ENCODE measurements around the gene CD2AP.
"Not testable (repeated sequence)": the region's sequence is repeated elsewhere in the genome, so short reads cannot be mapped to it uniquely, and the experiment has no call there.

CD2AP gene, protein sequence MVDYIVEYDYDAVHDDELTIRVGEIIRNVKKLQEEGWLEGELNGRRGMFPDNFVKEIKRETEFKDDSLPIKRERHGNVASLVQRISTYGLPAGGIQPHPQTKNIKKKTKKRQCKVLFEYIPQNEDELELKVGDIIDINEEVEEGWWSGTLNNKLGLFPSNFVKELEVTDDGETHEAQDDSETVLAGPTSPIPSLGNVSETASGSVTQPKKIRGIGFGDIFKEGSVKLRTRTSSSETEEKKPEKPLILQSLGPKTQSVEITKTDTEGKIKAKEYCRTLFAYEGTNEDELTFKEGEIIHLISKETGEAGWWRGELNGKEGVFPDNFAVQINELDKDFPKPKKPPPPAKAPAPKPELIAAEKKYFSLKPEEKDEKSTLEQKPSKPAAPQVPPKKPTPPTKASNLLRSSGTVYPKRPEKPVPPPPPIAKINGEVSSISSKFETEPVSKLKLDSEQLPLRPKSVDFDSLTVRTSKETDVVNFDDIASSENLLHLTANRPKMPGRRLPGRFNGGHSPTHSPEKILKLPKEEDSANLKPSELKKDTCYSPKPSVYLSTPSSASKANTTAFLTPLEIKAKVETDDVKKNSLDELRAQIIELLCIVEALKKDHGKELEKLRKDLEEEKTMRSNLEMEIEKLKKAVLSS

DNA sequence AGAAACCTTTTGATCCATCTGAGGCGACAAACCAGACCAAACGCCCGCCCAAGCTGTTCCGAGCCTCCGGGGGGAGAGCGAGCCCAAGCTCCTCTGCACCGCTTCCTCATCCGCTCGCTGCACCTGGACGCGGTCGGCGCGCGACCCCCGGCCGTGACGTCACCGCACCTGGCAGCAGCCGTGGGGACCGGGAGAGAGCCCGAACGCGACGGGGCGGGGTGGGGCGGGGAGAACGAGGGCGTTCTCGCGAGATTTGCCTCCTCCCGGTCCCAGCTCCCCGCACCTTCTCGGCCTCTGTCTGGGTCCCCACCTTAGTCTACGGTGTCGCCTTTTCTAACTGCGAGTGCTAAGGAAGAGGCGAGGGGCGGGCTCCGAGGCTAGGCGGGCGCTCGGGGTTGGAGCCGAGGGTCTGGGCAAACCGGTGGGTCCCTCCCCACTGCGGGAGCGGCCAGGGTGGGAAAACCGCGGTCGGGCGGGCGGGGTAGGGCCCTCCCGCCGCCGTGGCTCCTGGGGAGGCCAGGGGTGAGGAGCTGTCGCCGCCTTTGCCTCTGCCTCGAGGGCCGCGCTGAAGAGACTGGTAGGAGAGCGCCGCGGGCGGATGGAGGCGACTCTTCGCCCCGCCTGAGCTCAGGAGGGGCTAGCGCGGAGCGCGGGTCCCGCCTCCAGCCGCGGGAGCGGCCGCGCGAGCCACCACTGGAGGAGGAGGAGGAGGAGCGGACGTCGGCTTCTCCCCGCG is at the start of gene CD2AP:
TSS of gene CD2AP (plus strand) at position 293 of the 736 bp plus-strand sequence. CDS start 456 bp downstream, outside the sequence.
- peak; percentile 93 for DNase-seq

DNA sequence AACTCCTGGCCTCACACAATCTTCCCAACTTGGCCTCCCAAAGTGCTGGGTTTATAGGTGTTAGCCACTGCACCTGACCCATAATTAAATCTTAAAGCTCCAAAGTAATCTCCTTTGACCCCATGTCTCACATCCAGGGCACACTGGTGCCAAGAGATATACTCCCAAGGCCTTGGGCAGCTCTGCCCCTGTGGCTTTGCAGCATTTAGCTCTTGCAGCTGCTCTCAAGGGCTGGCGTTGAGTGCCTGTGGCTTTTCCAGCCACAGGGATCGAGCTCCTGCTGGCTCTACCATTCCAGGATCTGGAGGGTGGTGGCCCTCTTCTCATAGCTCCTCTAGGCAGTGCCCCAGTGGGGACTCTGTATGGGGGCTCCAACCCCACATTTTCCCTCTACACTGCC is 49.3 kb upstream of the CD2AP start:
- DNase-seq = no peak

DNA sequence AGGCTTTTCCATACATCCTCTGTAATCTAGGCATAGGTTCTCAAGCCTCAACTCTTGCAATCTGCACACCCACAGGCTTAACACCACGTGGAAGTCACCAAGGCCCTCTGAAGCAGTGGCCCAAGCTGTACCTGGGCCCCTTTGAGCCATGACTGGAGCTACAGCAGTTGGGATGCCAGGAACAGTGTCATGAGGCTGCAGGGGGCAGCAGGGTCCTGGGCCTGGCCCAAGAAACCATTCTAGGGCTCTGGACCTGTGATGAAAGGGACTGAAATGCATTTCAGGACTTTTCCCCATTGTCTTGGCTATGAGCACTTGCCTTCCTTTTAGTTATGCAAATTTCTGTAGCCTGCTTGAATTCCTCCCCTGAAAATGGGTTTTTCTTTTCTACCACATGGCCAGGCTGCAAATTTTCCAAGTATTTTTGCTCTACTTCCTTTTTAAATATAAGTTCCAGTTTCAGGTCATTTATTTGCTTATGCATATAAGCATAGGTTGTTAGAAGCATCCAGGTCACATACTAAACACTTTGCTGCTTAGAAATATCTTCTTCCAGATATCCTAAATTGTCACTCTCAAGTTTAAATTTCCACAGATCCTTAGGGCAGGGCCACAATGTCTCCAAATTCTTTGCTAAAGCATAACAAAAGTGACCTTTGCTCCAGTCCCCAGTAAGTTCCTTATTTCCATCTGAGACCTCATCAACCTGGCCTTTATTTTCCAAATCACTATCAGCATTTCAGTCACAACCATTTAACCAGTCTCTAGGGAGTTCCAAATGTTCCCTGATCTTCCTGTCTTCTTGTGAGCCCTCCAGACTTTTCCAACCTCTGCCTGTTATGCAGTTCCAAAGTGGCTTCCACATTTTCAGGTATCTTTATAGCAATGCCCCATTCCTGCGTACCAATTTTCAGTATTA is 48.6 kb upstream of the CD2AP start:
- no peak for DNase-seq

DNA sequence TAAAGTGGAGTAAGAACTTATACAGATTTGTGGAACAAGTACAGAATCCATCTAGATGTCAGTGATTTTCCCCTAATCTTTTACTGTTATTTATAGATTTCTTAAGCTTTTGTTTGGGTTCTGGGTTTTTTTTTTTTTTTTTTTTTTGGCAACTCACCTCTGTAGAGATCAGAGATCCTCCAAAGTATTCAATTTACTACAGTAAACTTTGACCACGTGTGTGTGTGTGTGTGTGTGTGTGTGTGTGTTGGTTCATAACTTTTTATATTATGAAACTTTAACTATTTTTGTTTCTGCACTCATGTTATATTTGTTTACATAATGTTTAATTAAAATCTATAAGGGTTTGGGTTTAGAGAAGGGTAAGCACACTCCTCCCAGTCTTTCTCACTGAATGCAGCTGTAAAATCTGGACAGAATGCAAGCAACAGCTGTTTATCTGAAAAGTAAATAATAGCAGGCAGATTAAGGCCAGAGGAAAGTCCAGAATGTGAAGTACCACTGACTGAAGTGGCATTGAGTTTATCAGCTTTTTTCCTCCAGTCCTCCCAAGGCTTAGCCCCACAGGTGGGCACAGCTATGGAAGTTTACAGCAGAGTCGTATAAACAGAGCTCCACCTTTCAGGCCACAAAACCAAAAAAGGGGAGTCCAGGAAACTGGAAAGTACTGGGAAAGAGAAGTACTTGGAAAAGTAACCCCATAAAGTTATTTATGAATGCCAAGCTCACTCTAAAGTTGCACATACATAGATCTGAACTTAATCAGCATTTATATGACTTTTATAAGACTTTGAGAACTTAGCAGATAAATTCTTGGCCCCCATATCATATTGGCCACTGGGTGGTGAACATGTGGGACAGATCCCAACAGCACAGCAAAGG is 43.0 kb upstream of the CD2AP start:
- no peak for DNase-seq

DNA sequence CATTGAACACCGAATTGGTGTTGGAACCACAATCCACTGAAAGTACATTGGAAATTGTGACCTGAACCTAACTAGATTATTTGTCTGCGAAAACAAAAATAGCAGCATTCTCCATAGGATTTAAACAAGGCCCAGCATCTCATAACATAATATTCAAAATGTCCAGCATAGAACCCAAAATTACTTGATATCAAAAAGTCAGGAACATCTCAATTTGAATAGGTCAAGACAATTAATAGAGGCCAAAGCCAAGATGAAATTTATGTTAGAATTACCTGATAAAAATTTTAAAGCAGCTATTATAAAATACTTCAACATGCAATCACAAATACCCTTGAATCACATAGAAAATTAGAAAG is 42.4 kb upstream of the CD2AP start:
- no peak for DNase-seq

DNA sequence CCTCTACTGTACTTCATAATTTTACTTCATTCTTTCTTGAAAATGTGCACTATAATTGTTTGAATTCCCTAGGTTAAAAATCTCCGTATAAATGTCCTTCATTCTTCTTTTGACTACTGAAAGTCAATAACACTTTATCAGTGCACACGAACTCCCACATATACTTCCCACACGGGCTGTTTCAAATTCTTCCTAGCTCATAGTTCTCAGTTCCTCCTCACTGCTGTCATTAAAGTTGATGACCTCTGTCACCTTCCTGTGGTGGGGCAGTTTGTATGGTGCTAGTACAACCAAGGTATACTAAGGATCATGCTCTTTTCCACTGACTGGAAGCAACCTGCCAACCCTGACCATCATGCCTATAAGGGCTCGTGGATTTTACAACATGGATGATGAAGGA is 40.0 kb upstream of the CD2AP start:
- DNase-seq = no peak

DNA sequence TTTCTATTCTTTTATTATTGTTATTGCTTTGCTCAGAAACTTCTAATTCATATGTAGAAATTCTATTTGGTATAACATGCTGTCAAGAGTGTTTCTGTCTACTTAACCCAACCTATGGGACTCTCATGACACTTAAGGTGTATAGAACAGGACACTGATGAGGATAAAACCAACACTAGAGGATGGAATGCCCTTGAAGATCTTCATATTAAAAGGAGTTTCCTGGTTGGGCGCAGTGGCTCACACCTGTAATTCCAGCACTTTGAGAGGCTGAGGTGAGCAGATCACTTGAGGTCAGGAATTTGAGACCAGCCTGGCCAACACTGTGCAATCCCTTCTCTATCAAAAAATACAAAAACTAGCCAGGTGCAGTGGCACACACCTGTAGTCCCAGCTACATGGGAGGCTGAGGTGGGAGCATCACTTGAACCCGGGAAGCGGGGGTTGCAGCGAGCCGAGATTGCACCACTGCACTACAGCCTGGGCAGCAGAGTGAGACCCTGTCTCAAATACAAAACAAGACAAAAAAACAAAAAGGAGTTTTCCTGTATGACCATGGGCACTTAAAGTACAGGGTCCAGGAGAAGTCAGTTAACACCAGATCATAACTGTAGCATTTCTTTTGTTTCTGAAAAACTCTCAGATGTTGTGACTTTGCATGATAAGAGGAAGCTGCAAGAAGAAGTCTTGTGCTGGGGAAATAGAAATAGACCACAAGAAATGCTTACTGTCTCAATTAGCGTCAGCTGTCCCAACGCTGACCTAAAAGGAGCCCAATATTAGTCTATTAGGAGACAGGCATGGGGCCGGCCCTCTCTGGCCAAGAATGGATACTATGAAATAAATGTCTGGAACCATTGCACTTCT is 38.9 kb upstream of the CD2AP start:
- no peak for DNase-seq

DNA sequence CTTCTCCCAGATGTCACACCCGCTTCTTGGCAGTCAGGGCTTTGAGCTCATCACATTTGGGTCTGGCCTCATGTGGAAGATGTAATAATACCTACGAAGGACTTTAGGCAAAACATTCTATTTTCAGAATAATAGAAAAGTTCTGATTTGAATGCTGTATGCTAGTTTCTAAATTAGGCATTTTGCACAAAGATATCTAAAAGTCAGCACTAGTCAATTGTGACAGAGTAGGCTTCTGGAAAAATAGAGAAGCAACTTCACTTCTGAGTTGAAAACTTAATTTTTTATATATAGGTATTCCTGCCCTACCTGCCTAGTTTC is 38.3 kb upstream of the CD2AP start:
- DNase-seq = no peak

DNA sequence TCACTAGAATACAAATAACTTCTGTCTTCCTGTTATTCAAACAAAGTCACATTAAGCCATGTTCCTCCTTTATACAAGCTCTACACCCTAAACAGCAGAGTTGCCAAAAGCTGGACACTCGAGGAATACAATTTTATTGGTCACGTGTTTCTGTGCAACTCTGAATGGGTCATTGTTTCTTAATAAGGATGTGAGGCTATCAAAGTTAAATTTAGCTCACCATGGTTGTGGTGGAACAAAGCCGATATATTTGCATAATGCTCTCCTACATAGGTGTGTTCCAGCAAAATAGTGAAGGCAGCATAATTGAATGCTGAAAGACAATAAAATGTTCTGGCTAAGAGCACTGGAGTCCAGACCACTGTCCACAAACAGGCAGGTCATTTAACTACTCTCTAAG is 36.9 kb upstream of the CD2AP start:
- DNase-seq = no peak

DNA sequence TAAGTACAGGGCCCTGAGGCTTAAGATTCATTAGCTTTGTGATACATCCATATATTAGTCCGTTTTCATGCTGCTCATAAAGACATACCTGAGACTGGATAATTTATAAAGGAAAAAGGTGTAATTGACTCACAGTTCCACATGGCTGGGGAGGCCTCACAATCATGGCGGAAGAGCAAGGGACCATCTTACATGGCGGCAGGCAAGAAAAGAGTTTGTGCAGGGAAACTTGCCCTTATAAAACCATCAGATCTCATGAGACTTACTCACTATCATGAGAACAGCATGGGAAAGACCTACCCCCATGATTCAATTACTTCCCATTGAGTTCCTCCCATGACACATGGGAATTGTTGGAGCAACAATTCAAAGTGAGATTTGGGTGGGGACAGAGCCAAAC is 32.6 kb upstream of the CD2AP start:
- DNase-seq = not testable (repeated sequence)

DNA sequence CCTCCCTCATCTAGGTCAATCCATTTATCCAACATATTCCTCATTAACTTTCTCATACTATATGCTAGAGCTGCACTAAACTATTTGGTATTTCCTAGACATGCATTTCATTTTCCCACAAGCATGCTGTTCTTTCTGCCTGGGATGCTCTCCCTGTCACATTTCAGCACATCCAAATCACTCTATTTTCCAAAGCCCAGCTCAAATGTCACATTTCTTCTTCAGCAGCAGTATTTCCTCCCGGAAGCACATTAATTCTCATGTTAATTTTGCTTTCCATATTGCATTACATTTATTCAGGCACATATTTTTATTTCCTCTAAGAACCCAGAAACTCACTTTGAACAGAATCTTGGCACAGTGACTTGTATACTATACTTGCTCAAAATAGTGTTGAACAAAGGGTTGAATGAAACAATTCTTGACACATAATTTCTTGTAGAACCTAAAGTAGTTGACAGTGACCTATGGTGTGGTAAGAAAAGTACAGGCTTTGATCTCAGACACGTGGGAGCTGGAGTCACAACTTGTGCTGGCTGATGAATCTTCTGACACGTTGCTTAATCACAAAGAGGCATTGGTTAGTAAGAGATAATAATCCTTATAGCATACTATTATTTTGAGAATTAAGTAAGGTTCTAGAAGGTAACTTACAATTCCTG is 30.8 kb upstream of the CD2AP start:
- DNase-seq = no peak

DNA sequence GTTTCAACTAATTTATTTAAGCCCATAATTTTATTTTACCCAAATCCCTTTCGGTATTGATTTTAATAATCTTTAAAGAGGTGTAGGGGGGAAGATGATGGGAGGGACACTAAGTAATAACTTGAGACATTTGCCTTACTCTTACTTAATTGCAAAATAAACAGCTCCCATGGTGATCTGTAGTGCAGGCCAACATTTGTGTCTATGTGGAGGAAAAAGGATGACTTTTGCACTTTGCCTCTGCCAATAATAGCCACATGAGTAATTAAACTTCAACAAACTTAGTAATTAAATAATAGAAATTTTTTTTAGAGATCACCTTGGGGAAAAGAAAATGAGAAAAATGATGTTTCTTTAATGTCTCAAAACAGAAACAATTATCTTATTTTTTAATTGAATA is 29.9 kb upstream of the CD2AP start:
- no peak for DNase-seq

DNA sequence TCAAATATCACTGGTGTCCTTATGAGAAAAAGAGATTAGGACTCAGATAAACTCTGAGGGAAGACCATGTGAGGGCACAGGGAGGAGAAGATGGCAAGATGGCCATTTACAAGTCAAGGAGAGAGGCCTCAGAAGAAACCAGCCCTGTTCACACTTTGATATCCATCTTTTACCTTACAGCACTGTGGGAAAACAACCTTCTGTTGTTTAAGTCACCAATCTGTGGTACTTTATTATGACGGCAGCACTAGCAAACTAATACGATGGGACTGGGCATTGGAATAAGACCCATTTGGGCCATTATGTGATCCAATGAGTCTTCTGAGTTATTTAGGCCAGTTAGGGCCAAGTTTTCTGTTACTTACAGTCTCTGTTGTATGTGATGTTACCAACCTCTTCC is 26.4 kb upstream of the CD2AP start:
- no peak for DNase-seq

DNA sequence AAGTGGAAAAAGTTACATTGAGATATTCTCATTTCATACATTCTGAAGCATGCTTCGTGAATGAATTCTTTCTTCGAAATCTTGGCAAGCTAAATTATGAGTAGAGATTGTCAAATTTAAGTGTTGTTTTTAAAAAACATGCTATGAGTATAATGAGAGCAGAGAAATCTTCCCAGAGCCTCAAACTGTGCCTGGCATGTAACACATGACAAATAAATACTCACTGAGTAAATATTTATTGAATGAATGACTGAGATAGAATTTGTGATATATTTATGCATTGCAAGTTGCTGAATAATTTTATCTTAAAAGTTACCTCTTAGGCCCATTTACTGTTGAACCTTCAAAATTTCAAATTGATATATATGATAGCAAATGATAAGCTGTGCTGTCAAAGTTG is 24.7 kb upstream of the CD2AP start:
- no peak for DNase-seq

DNA sequence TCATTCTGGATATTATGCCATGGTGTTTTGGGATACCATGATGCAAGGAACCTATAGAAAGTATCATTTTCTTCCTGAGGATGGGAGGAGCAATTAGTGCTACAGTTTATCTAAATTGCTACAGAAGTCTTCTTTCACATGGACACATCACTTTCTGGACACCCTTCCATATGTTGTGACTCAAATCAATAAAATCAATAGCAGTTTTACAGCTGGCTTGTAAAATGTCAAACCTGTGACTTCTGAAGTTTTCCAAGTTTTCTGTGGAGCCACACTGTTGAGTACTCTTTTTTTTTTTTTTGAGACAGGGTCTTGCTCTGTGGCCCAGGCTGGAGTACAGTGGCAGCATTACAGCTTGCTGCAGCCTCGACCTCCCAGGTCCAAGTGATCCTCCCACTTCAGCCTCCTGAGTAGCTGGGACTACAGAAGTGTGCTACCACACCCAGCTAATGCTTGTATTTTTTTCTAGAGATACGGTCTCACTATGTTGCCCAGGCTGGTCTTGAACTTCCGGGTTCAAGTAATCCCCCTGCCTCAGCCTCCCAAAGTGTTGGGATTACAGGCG is 24.1 kb upstream of the CD2AP start:
- no peak for DNase-seq

DNA sequence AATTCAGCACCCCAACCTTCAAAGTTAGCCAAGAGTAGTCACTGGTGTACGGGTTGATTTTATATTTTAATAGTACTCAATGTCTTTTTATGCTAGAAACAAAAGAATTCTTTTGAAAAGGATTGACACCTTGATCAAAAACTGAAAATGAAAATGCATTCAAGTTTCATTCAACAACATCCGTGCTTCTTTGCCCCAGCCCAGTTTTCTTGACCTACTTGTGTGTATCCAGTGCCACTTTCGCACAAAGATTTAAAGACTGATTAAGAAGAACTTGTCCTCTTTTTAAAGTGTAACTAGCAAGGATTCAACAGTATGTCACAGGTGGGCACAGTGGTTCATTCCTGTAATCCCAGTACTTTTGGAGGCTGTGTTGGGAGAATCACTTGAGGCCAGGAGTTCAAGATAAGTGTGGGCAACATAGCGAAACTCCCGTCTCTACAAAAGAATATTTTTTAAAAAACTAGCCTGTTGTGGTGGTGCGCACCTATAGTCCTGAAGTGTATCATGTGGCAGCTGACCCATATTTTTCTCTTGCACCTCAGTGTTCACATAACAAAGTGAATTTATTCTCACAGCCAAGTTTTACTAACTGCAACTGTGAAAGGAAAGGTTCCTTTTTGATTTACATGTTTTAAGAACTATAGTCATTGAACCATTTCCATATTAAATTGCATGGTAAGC is 22.7 kb upstream of the CD2AP start:
- no peak for DNase-seq

DNA sequence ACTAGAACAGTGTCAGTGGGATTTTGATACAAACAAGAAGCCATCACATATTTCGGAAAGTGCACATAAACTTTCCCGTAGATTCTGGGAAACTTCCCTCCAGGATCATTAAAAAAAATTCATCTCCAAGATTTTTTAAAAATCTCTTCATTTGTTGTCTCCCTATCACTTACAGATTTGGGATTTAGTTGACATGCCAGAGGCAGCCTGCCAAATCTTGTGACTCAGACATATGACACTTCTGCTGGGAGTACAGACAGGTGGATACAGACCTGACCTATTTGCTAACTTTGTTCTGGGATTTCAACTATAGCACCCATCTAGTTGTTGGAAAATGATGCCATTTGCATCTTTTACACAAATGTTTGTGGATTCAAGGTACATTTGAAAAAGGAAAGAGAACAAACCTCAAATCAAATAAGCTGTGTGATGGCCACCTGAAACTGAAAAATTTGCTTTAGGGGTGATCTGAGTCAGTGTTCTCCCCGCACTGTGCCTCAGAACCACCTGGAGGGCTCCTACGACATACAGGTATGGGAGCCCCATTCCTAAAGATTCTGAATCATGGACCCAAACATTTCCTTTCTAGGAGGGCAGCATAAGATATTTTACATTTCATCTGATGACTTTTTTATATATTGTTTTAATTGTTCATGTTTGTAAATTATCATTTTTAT is 21.9 kb upstream of the CD2AP start:
- DNase-seq = no peak

DNA sequence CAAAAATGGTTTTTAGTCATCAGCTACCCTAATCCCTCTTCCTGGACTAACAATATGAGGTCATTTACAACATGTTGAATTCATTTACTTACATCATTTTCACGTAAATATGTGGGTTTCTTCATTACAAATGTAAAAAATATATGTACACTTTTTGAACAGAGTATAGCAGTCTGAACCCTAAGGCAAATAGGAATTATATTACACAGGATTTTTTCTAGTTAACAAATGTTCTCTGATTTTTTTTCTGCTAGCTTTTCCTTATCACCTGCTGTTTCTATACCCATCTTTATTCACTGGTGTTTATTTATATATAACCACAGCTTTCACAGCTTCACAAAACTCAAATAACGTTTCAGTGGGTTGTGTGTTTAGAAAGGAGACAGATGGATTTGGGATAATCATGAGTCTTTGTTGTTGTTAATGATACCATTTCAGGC is 21.0 kb upstream of the CD2AP start:
- no peak for DNase-seq

DNA sequence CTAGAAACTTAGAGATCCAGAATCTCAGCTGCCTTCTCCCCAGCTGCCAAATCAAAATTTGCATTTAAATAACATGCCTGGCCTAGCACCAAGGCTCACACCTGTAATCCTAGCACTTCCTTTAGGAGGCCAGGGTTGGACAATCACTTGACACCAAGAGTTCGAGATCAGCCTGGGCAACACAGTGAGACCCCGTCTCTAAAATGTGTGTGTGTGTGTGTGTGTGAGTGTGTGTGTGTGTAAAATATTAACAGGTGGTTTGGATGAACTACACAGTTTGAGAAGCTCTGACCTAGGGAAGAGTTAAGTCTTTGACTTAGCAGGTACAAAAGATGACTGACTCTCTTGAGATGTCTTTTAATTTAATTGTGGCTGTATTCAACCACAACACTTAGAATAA is 20.2 kb upstream of the CD2AP start:
- no peak for DNase-seq

Measured in activated effector memory CD4-positive, alpha-beta T cell treated with anti-CD3 and anti-CD28 coated beads, Interleukin-2, amount 50 U/mL, for 16 hours (primary cell).